IPS DF 4.7 (cell line): ENCODE measurements around the gene PDCD11.
"Not testable (repeated sequence)": the region's sequence is repeated elsewhere in the genome, so short reads cannot be mapped to it uniquely, and the experiment has no call there.

Experiments
- DNase-seq: peaks from one replicate; pipeline ENCODE4 v3.0.0-alpha.2; 2013; ENCODE audit warnings: low spot score; ENCODE audit errors: extremely low read depth

PDCD11 gene

GRCh38 chr10:103396067-103396788, at the start of gene PDCD11, which contains the start of gene ATP5MK:
TSS of gene PDCD11 (plus strand) at chr10:103396626. CDS start at chr10:103398427, 1,801 bp downstream.
TSS of gene ATP5MK (minus strand) at chr10:103396475. CDS start at chr10:103392457, 4,018 bp downstream.
- DNase-seq: peak; percentile 97

- DNase-seq: no peak
These were observed 46.3 kb upstream of the PDCD11 start for GRCh38 chr10:103350175-103350516.

GRCh38 chr10:103350517-103351260, 45.7 kb upstream of the PDCD11 start, which contains the start of gene PCGF6:
TSS of gene PCGF6 (minus strand) at chr10:103351140. CDS start at chr10:103351066, 74 bp downstream.
- DNase-seq: no peak

GRCh38 chr10:103353281-103353680, 43.1 kb upstream of the PDCD11 start:
- DNase-seq: no peak

- DNase-seq: not testable (repeated sequence)
These were observed 41.9 kb upstream of the PDCD11 start for GRCh38 chr10:103354567-103354966.

GRCh38 chr10:103355906-103356599, 40.4 kb upstream of the PDCD11 start:
- no peak for DNase-seq

- not testable (repeated sequence) for DNase-seq
These were observed 36.9 kb upstream of the PDCD11 start for GRCh38 chr10:103359493-103359892.

- DNase-seq: not testable (repeated sequence)
These were observed 35.6 kb upstream of the PDCD11 start for GRCh38 chr10:103360791-103361190.

- no peak for DNase-seq
These were observed 29.0 kb upstream of the PDCD11 start for GRCh38 chr10:103367379-103367781.

- no peak for DNase-seq
These were observed 28.5 kb upstream of the PDCD11 start, which contains the start of gene TAF5 for GRCh38 chr10:103367782-103368518. TSS of gene TAF5 (plus strand) at chr10:103367976. CDS start at chr10:103367990, 14 bp downstream.

GRCh38 chr10:103373544-103373943, 22.9 kb upstream of the PDCD11 start:
- no peak for DNase-seq

GRCh38 chr10:103374263-103374662, 22.2 kb upstream of the PDCD11 start:
- no peak for DNase-seq

- DNase-seq: no peak
These were observed 13.7 kb upstream of the PDCD11 start for GRCh38 chr10:103382769-103383168.

- DNase-seq: no peak
These were observed 2.2 kb upstream of the PDCD11 start for GRCh38 chr10:103394180-103394579.

- DNase-seq: no peak
These were observed 716 bp upstream of the PDCD11 start for GRCh38 chr10:103395754-103396066.

GRCh38 chr10:103396789-103397087, 312 bp downstream of the PDCD11 start:
- no peak for DNase-seq

- DNase-seq: no peak
These were observed 882 bp downstream of the PDCD11 start for GRCh38 chr10:103397191-103397825.

- no peak for DNase-seq
These were observed 17.1 kb downstream of the PDCD11 start for GRCh38 chr10:103413564-103413963.

GRCh38 chr10:103415581-103415980, 19.2 kb downstream of the PDCD11 start:
- DNase-seq: no peak

- no peak for DNase-seq
These were observed 20.2 kb downstream of the PDCD11 start for GRCh38 chr10:103416436-103417147.

- not testable (repeated sequence) for DNase-seq
These were observed 20.7 kb downstream of the PDCD11 start for GRCh38 chr10:103417148-103417469.
